GM21390 (cell line): ENCODE results near the gene ARAP2.
"Not testable (repeated sequence)": the region's sequence is repeated elsewhere in the genome, so short reads cannot be mapped to it uniquely, and the experiment has no call there.

Source experiments
- ATAC-seq: cut with Tn5 transposase; IDR thresholded peaks from one replicate; pipeline ENCODE4 v1.9.1; 2021; ENCODE audit not compliant: unreplicated experiment

Gene ARAP2

DNA sequence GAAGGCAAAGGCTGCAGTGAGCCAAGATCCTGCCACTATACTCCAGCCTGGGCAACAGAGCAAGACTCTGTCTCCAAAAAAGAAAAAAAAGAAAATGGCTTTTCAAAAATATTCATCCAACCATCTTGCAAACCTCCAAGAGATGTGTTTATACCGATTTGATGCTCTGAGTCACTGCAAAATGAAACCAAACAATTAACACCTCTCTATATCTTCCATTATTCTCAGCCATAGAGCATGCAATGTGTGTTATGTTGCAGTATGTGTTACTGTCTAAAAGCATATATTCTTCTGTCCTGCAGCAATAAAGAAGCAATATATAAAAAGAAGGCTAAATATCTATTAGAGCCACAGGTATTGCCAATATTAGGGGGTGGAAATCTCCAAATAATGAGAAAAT is 51.4 kb downstream of the ARAP2 start:
- no peak for ATAC-seq

DNA sequence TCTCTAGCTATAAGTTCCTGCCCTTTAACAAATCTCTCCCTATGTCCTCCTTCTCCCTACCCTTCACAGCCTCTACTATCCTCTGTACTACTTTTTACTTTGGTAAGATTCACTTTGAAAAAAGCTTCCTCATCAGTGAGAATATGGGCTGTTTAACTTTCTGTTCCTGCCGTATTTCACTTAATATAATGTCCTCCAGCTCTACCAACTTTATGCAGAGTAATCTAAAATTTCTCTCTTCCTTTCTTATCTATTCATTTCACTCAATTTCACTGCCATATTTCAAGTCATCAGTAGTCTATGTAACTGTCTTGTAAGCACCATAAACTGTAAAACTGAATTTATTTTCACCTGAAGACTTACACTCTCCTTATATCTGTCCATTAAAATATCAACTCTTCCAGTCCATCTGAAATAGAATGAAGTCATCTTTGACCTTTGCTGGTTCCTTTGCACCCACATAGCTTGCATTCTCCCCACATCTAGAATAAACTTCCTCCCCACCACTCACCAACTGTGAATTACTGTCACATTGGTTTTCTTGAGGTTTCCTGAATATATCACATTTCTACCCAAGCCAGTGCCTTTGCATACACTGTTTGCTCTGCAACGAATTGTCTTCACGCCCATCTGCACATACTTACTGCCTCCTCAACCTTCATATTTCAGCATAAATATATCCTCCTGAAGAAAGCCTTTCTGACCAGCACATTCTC is 54.6 kb downstream of the ARAP2 start:
- peak; percentile 81 for ATAC-seq

GRCh38 chr4:36187723-36188333 is 56.5 kb downstream of the ARAP2 start:
- no peak for ATAC-seq

DNA sequence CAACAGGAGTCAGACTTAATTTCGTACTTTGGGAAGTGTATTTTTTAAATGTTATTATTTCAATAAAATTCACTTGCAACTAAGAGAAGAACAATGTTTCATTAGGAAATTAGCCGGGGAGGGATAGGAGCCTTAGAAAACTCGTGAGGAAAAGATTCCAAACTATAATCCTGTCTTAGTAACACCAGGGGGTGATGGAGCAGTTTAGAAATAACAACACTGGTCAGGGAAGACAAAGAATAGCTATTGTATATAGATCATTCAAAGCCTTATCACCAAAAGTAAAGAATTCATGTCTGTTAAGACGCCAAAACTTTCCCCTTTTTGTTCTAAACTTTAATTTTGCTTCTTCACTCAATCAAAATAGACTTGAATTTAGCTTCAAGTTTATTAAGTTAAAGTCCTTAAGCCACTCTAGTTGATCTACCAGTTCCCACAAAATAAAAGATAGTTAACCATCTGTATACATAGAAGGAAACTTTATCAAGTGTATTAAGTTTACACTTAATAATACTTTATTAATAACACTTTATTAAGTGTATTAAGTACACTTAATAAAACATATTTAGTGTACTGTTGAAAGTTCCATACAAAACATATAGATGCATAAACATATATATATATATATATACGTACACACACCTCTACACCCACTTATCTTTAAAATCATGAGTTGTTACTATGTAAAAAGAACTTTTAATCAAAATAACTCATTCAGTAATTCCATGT is 60.5 kb downstream of the ARAP2 start:
- ATAC-seq = no peak

DNA sequence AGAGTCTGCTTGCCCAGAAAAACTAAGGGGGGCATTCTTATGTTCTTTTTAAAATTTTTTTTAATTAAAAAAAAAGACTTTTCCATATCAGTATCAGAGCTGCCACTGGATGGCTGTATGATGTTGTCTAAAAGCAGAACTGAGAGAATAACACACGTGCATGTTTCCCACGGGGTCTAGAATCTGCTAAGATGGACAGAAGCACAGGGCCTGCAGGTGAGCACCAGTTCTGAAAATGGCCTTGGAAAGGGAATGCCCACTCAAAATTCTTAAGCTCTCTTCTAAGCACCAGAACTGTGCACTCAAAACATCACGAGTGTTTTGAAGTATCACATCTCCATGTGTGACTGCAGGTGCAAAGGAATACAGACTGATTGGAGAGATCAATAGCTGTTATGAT is 61.1 kb downstream of the ARAP2 start:
- no peak for ATAC-seq

GRCh38 chr4:36182315-36182714 is 62.0 kb downstream of the ARAP2 start:
- ATAC-seq = not testable (repeated sequence)

DNA sequence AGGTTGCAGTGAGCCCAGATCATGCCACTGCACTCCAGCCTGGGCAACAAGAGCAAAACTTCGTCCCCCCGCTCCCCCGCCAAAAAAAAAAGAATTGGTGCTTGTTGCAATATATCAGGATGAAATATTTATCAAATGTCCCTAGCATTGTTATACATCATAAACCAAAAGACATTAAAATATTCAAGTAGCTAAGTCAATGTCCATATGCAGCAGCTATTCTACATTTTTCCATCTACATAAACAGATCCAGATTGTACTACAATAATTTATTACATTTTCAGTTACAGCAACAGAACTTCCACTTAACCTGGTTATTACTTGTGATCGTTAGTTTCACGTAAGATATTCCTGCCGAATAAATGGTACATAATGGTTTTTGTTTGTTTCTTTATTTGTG is 64.1 kb downstream of the ARAP2 start:
- ATAC-seq = no peak

- no peak for ATAC-seq
Measured at GRCh38 chr4:36178484-36178883, 65.8 kb downstream of the ARAP2 start.

DNA sequence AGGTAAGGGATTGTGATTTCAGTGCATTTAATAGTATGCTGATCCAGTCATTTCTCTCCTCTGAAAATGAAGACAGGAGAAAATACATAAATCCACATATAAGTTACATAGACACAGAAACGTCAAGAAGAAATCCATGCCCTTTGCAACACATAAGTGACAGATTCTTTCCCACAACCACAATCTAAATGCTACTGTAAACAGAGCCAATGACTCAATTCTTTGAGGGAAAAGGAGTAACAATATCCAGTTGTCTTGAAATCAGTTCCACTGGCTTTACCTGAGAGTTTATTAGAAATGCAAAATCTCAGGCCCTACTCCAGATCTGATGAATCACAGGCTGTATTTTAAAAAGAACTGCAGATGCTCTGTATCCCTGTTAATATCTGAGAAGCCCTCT is 66.4 kb downstream of the ARAP2 start:
- no peak for ATAC-seq

GRCh38 chr4:36174570-36174969 is 69.7 kb downstream of the ARAP2 start:
- no peak for ATAC-seq

- ATAC-seq = no peak
Measured at GRCh38 chr4:36173905-36174304, 70.4 kb downstream of the ARAP2 start.

- ATAC-seq = no peak
Measured at GRCh38 chr4:36172656-36173055, 71.7 kb downstream of the ARAP2 start.

DNA sequence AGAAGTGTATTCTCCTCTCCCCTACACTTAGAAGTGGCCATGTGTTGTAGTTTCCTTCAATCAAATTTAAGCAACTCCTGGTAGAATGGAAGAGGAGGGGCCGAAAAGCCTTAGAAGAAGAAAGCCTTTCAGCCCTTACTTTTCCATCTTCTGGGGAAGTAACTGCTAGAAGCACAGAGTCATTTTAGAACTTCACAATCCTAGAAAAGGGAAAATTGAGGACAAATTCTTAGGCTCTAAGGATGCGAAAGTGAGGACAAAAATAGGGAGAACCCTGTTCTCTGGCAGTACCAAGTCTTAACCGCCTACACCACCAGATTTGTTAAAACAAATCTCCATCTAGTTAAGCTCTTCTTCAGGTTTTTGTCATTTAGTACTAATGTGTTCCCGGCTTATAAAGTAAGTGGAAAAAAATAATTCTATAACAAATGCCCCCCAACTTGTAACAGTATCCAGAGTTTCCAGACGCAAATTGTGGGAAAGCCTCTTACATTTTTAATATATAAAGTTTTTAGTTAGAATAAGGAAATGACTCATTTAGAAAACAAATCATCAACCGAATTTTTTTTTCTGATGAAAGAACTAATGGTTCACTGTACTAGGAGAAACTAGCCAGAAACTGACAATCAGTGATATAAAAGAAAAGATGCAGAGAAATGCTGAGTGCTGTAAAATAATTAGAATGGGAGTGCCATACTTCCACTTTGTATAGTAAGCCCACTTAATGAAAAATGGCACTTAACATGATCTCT is 76.0 kb downstream of the ARAP2 start:
- ATAC-seq = no peak

DNA sequence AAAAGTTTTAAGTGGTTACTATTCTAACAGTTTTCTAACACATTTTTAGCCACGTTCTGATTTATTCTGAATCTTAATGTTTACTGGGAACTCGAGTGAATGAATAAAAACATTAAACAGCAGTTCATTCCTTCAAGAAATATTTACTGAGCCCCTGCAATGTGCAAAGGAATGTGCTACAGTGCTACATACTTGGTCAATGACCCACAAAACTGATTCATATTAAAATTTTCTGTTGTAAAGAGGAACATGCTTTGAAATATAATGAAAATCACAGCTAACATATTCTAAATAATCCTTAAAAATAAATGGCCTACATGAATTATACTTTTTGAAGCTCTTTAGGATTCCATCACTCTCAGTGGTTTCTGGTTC is 78.7 kb downstream of the ARAP2 start:
- no peak for ATAC-seq

DNA sequence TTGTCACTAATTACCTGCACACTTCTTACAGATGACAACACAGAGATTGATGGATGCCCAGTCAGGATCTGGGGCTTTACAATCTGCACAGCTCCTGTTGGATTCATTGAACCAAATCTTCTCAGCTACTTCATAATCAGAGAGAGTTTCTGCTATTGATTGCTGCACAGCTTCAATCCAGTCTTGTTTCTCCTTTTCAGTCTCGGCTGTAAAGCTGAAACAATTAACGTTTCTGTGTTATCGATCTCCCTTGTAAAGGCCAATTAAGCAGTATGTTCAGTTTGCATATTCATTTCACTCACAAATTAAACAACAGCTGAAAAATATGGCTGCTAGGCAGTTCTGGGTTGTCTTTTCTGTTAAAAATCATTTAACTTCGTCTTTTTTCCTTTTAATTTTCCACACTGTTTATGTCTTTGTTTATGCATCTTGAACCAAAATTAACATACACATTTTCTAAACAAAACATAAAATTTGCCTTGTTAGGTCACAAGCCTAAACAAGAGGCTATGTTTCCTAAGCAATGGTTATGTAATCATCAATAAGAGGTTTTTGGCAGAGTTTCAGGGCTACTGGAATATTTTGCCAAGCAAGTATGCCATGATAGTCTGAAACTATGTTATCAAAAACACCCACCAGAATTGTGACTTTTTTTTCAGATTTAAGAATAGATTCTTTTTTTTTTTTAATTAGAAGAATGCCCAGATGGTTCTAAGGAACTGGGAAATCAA is 79.2 kb downstream of the ARAP2 start:
- ATAC-seq = no peak

GRCh38 chr4:36163198-36163597 is 81.1 kb downstream of the ARAP2 start:
- ATAC-seq = no peak

DNA sequence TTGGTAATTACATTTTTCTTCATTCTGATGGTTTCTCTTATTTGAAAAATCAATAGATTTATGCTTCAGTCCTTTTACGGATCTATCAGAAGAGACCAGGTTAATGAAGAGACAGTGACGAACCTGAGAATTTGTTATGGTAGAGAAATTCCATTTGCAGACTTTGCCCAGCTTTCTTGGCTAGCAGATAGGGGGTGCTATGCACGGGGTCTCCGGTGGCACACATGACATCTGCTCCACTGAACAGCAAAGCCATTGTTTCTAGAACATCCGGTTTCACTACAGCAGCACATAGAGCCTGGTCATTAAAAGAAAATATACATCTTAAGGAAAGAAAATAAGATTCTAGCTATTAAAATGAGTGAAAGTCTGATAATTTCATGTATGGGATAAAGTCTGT is 85.1 kb downstream of the ARAP2 start:
- ATAC-seq = no peak

- ATAC-seq = no peak
Measured at GRCh38 chr4:36152735-36153134, 91.6 kb downstream of the ARAP2 start.

GRCh38 chr4:36142504-36142903 is 101.8 kb downstream of the ARAP2 start:
- no peak for ATAC-seq

GRCh38 chr4:36141186-36141585 is 103.1 kb downstream of the ARAP2 start:
- no peak for ATAC-seq

GRCh38 chr4:36140421-36140820 is 103.9 kb downstream of the ARAP2 start:
- ATAC-seq = no peak
